ENCODE results near the gene SEZ6L2. TPM values are rescaled to one million over a fixed set of nuclear protein-coding genes. Genes with fewer than 3 reads are reported as not detected.

SEZ6L2 gene
- total and polyA plus RNA-seq, 9 of the 15 experiments (the other 6 are each of a cell fraction or from before 2014, with no cell fraction given), result 0.10 to 2.1 (median 0.72) TPM

DNA sequence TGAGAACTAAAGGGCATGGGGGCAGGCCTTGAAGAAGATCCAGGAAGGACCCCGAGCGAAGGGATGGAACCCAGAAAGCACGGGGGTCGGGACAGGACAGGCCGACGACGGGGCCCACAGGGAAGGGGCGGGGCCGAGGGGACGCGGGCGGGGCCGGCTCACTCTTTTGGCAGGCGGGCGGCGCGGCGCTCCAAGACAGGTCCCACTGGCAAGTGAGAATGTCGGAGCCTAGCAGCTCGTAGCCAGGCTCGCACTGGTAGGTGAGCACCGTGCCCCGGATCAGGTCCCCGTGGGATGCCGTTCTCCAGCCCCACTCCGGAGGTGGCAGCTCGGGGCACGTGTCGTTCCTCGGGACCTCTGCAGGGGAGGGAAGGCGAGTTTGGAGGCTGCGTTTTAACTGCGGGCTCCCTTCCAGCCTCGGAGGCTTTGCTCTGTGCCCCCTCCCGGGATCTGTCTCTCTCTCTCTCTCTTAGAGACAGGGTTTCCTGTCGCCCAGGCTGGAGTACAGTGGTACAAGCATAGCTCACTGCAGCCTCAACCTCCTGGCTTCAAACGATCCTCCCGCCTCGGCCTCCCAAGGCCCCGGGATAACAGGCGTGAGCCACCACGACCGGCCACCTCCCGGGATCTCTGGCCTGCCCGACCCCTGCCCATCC lies 22.6 kb downstream of the SEZ6L2 start (continued):
- TF ChIP-seq, protein P1, sequence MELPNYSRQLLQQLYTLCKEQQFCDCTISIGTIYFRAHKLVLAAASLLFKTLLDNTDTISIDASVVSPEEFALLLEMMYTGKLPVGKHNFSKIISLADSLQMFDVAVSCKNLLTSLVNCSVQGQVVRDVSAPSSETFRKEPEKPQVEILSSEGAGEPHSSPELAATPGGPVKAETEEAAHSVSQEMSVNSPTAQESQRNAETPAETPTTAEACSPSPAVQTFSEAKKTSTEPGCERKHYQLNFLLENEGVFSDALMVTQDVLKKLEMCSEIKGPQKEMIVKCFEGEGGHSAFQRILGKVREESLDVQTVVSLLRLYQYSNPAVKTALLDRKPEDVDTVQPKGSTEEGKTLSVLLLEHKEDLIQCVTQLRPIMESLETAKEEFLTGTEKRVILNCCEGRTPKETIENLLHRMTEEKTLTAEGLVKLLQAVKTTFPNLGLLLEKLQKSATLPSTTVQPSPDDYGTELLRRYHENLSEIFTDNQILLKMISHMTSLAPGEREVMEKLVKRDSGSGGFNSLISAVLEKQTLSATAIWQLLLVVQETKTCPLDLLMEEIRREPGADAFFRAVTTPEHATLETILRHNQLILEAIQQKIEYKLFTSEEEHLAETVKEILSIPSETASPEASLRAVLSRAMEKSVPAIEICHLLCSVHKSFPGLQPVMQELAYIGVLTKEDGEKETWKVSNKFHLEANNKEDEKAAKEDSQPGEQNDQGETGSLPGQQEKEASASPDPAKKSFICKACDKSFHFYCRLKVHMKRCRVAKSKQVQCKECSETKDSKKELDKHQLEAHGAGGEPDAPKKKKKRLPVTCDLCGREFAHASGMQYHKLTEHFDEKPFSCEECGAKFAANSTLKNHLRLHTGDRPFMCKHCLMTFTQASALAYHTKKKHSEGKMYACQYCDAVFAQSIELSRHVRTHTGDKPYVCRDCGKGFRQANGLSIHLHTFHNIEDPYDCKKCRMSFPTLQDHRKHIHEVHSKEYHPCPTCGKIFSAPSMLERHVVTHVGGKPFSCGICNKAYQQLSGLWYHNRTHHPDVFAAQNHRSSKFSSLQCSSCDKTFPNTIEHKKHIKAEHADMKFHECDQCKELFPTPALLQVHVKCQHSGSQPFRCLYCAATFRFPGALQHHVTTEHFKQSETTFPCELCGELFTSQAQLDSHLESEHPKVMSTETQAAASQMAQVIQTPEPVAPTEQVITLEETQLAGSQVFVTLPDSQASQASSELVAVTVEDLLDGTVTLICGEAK (IDR thresholded peaks at IDR 0.05), result no peak
- TF ChIP-seq, protein P1 (CRISPR knock-in tag; IDR thresholded peaks at IDR 0.05), result peak; percentile 6; the same call in 1 of the 2 replicates
- TF ChIP-seq, protein P2, sequence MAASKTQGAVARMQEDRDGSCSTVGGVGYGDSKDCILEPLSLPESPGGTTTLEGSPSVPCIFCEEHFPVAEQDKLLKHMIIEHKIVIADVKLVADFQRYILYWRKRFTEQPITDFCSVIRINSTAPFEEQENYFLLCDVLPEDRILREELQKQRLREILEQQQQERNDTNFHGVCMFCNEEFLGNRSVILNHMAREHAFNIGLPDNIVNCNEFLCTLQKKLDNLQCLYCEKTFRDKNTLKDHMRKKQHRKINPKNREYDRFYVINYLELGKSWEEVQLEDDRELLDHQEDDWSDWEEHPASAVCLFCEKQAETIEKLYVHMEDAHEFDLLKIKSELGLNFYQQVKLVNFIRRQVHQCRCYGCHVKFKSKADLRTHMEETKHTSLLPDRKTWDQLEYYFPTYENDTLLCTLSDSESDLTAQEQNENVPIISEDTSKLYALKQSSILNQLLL (CRISPR knock-in tag; IDR thresholded peaks at IDR 0.05; ENCODE audit: borderline replicate concordance), result no peak
- no peak for TF ChIP-seq HDAC6 (IDR thresholded peaks at IDR 0.05; ENCODE audit: low read depth, low read length)
- TF ChIP-seq HSF4 (CRISPR knock-in tag; IDR thresholded peaks at IDR 0.05; ENCODE audit: borderline replicate concordance), result no peak
- TF ChIP-seq, protein P3, sequence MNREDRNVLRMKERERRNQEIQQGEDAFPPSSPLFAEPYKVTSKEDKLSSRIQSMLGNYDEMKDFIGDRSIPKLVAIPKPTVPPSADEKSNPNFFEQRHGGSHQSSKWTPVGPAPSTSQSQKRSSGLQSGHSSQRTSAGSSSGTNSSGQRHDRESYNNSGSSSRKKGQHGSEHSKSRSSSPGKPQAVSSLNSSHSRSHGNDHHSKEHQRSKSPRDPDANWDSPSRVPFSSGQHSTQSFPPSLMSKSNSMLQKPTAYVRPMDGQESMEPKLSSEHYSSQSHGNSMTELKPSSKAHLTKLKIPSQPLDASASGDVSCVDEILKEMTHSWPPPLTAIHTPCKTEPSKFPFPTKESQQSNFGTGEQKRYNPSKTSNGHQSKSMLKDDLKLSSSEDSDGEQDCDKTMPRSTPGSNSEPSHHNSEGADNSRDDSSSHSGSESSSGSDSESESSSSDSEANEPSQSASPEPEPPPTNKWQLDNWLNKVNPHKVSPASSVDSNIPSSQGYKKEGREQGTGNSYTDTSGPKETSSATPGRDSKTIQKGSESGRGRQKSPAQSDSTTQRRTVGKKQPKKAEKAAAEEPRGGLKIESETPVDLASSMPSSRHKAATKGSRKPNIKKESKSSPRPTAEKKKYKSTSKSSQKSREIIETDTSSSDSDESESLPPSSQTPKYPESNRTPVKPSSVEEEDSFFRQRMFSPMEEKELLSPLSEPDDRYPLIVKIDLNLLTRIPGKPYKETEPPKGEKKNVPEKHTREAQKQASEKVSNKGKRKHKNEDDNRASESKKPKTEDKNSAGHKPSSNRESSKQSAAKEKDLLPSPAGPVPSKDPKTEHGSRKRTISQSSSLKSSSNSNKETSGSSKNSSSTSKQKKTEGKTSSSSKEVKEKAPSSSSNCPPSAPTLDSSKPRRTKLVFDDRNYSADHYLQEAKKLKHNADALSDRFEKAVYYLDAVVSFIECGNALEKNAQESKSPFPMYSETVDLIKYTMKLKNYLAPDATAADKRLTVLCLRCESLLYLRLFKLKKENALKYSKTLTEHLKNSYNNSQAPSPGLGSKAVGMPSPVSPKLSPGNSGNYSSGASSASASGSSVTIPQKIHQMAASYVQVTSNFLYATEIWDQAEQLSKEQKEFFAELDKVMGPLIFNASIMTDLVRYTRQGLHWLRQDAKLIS (CRISPR knock-in tag; IDR thresholded peaks at IDR 0.05), result no peak
- TF ChIP-seq, protein P4, sequence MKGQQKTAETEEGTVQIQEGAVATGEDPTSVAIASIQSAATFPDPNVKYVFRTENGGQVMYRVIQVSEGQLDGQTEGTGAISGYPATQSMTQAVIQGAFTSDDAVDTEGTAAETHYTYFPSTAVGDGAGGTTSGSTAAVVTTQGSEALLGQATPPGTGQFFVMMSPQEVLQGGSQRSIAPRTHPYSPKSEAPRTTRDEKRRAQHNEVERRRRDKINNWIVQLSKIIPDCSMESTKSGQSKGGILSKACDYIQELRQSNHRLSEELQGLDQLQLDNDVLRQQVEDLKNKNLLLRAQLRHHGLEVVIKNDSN (CRISPR knock-in tag; IDR thresholded peaks at IDR 0.05), result peak; percentile 39
- TF ChIP-seq ZC3H11A (IDR thresholded peaks at IDR 0.05; ENCODE audit: low read depth, low read length), result no peak
- TF ChIP-seq BRD4 (IDR thresholded peaks at IDR 0.05), result no peak
- no peak for TF ChIP-seq WHSC1 (IDR thresholded peaks at IDR 0.05; ENCODE audit: low read length)
- TF ChIP-seq PHB (CRISPR knock-in tag; IDR thresholded peaks at IDR 0.05), result no peak
- TF ChIP-seq, protein P5, sequence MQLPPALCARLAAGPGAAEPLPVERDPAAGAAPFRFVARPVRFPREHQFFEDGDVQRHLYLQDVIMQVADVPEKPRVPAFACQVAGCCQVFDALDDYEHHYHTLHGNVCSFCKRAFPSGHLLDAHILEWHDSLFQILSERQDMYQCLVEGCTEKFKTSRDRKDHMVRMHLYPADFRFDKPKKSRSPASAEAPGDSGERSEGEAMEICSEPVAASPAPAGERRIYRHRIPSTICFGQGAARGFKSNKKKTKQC (CRISPR knock-in tag; IDR thresholded peaks at IDR 0.05), result 0 out of 2 replicates have a peak, but pooled peaks have one; percentile 52

Measured in K562 (cell line).